Nucleus accumbens (tissue), 56 donors: Measurements from ENCODE around the gene PEX10.
"Not testable (repeated sequence)": the region's sequence is repeated elsewhere in the genome, so short reads cannot be mapped to it uniquely, and the experiment has no call there.

Experiments used
- DNase-seq, 56 donors: peaks; one replicate each; lab custom pipeline; 2025; lab: John Stamatoyannopoulos, UW

Gene PEX10

DNA sequence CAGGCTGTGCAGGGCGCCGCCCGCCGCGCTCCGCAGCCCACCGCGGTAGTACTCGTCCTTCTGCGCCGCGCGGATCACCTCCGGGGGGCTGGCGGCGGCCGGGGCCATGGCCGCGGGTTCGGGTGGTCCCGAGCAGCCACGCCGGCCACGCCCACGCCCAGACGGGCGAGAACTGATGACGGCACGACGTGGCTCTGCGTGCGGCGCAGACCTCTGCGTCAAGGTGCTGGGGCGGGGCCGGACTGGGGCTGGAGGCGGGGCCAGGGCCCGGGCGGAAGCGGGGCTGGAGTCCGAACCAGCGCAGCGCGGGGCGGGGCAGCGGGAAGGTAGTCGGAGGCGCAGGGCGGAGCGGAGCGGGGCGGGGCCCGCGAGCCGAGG, at the start of gene PEX10:
TSS of gene PEX10 (minus strand) at position 170 of the 378 bp plus-strand sequence. CDS start at position 108, 62 bp downstream.
- peak; percentile 56 to 97 (median 90) for DNase-seq

DNA sequence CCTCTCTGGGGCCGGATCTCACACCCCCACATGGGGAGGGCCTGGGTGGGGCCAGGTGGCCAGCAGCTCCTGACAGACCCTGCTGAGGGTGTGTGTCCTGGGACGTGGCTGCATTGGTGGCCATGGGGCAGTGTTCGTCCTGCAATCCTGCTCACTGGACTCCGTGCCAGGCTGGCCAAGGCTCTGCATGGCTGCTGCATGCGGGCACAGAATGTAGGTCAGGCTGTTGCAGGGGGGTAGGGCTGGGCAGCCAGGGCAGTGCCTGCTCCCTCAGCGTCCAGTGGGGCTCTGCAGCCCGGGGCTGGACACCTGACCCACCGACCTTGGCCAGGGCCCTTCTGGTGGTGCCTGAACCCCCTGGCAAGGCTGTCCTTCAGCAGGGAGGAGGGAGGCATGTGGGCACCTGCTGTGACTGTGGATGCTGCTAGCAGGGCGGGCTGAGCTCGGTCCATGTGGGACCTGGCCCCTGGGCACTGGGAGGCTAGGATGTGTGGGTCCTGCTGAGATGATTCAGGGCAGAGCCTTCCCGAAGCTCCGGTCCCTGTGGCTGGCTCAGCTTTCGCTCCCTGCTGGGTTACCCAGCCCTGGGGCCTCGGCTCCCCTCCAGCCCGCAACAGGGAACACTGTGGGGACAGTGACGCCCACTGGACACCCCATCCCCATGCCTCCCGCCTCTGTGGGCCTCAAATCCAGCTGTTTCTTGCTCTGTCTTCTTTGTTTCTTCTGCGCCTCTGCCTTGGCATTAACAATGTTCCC, 48.8 kb upstream of the PEX10 start:
- peak in 2 of 56 donors; percentile 11 to 16 for DNase-seq

DNA sequence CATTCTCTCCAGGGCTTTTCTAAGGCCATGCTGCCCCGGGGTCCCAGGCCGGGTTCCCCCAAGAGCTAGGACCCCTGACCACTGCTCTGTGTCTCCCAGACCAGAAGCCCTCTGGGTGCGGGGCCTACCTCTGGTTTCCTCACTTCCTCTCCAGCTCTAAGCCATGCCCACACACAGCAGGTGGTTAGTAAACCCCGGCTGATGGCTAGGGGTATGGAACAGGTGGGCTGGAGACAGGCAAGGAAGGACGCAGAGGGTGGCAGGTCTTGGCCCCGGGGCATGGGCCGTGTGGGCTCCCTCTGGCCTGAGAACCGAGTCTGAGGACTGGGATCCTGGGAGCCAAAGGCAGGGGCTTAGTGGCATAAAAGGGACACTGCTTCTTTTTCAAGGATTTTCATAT, 47.8 kb upstream of the PEX10 start:
- DNase-seq = no peak

DNA sequence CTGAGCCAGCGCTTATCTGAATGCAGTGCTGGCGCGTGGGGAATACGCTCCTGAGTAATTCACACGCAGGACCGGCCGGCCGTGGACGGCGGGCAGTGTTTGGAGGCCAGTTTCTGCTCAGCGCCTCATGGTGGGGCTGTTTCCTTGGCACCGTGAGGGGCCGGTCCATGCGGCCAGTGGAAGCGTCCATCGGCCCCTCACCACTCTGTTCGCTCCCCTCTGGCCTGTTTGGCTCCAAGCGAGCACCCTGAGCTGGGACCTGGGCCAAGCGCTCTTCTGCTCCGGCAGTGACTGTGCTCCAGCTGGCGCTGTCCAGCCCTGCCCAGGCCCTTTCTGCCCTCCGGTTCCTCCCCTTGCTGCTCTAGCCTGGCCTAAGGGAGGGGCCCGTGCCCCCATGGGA, 47.4 kb upstream of the PEX10 start:
- peak in 53 of 56 donors; percentile 21 to 85 (median 65) for DNase-seq

DNA sequence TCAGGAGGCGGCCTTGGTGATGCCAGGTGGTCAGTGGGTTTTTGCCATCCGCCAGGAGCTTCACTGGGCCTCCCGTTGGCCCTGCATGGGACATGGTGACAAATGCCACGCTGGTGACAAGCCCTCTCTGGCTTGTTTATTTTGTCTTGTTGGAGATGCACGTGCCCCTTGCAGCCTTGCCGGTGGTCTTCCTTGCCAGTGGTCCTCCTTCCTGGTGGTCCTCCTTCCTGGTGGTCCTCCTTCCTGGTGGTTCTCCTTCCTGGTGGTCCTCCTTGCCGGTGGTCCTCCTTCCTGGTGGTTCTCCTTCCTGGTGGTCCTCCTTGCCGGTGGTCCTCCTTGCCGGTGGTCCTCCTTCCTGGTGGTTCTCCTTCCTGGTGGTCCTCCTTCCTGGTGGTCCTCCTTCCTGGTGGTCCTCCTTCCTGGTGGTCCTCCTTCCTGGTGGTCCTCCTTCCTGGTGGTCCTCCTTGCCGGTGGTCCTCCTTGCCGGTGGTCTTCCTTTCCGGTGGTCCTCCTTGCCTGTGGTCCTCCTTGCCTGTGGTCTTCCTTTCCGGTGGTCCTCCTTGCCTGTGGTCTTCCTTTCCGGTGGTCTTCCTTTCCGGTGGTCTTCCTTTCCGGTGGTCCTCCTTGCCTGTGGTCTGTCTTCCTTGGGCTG, 46.9 kb upstream of the PEX10 start:
- not testable (repeated sequence) for DNase-seq

DNA sequence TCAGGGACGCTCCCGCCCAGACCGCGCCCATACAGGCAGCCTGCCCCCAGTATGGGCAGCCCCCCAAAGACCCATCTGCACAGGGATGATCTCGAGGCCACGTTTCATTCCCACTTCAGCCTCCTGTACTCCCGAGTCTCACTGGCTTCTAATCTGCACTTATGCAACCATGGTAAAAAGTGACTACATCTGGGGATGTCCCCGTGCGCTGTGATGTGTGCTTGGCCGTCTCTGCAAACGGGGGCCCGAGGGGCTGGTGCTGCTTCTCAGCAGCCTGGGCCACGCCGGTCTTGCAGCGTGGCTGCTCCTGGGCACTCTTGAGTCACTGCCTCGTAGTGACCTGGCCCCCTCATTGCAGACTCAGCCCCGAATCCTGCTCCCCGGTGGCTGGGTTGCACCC, 46.3 kb upstream of the PEX10 start:
- DNase-seq = no peak

DNA sequence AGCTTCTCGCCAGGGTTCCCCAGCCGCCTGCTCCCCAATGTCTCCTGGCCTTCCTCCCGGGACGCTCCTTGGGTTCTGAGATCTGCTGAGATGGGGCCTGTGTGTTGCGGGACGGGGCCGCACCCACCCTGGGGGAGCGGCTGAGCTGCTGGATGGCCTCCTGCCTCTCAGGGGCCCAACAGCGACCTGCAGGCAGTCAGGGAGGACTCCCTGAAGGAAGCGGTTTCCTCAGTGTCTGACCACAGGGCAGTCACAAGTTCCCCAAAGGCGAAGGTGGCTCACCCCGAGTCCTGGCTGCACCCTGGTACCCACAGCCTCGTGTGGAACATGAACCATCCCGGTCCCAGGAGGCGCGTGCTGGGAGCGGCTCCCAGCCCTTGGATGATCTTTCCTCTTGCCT, 45.1 kb upstream of the PEX10 start:
- DNase-seq = no peak

DNA sequence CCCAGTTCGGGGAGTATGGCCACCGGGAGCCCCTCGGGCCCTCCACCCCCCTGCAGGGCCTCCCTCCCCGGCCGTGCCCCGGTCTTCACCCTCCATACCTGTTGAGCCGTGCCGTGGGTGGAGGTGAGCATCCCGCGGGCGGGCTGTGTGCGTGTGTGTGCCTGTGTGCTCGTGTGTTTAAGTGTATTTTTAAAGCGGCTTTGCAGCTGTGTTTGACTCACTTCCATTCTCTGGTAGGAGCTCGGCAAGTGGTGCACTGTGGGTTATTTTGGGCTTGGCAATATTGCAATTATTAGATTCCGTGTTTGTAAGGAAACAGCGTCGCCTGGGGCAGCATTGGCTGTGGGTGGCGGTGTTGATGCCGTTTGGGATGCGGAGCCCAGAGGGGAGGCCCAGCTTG, 43.4 kb upstream of the PEX10 start:
- peak in 20 of 56 donors; percentile 13 to 67 (median 43) for DNase-seq

DNA sequence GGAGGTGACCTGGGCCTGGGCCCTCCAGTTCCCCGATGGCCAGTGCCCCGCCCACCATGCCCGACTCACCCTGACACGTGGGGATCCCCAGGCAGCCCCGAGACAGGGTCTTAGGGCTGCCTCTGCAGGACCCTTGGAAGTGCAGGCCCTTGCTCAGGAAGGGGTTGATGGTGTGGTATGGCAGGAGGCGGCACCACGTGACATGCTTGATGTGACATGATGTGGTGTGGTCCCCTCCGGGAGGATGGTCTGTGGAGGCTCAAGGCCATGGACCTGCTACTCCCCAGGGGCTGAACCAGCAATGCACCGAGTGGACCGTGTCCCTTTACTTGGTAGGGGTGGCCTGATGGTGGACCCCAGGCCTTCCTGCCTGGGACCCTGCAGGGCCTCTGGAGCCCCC, 41.9 kb upstream of the PEX10 start:
- DNase-seq = no peak

DNA sequence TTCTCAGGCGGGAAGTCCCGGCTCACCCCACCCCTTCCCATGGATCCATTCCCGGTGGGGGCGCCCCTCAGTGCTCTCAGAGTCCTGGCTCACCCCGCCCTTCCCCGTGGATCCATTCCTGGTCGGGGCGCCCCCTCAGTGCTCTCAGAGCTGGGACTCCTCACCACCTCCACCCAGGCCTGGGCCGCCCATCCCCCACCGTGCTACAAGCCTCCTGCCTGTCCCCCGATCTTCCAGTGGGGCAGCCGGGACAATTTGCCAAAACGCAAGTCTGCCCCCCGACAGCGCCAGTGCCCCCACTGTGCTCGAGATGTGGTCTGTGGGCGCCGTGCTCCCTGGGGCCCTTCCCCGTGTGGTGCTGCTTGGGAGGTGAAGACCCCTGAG, 40.6 kb upstream of the PEX10 start:
- peak in 2 of 56 donors; percentile 67 to 73 for DNase-seq

DNA sequence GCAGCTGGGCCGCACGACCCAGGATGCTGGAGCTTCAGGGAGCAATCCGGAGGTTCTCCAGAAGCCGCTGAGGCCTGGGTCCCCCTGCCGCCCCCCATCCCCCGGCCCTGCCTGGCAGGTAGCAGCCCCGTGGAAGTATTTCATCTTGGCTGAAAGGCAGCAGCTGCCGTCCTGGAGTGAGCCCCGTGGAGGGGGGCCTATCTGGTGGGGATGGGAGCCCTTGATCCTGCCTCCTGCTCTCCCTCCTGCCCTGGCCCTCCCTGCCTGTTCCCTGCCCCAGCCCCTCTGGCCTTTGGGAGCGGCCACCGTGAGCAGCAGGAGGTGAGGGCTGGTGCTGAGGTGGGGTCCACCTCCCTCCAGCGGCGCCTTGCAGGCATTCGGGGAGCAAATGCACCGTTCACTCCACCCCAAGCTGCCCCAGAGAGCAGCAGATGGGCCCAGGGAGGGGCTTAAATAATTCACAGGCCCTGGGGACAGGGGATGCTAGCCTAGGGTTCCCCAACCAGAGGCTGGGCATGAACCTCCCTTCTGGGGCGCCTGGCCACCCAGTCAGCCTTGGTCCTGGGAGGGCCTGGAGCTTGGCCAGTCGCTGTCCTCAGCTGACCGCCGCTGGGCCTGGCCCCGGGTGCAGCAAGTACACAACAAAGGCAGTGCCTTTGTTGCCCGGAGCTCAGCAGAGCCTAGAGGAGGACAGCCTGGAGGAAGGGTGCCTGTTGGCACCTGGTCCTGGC, 40.0 kb upstream of the PEX10 start:
- peak in 47 of 56 donors; percentile 13 to 89 (median 63) for DNase-seq

DNA sequence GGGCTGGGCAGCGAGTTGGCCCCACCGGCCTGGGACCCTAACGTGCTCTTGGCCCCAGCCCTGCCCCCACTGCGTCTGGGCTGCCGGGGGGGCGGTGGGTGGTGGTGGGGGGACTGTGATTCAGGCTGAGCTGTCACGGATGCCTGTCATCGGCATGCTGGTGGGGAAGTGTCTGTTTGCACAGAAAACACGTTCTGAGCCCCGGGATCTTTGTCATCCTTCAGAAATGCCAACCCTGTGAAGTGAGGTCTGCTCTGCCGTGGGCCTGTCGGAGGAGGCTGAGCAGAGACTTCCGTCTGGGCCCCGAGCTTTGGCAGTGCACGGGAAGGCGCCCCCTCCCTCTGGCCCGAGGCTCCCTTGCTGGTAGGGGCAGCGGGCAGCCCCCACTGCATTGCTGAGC, 39.4 kb upstream of the PEX10 start:
- DNase-seq = peak in 11 of 56 donors; percentile 11 to 49 (median 37)

DNA sequence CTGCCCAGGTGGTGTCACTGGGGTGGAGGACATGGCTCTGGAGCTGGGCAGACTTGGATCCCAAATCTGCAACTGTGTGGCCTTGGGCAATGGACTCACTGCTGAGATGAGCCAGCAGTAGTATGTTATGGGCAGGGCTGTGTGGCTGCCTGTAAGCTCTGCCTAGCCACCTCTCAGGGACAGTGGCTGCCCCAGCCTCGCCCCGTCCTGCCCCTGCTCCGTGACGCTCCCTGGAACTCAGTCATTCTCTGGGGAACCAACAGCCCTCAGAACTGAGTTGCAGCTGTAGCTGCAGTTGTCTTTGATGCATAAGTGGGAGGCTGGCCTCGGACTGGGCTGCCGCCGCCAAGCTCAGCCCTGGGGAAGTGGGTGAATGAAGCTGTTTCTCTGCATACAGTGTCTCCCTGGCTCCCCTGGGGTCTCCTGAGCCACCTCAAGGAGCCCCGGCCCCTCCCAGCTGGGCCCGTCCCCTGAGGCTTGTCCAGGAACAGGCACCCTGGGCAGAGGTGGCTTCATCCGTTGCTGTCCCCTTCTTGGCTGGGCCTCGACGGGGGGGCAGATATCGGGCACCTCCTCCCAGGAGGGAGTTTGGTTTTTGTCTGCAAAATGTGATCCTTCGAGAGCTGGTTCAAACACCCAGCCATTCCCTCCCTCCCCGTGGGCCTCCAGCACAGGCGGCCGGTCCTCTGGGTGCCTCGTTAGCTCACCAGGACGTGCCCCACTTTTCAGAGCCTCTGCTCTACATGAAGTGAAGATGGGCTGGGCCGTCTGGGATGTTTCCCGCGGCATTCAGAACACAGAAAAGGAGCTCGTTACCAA, 37.5 kb upstream of the PEX10 start:
- peak in 24 of 56 donors; percentile 23 to 66 (median 40) for DNase-seq

DNA sequence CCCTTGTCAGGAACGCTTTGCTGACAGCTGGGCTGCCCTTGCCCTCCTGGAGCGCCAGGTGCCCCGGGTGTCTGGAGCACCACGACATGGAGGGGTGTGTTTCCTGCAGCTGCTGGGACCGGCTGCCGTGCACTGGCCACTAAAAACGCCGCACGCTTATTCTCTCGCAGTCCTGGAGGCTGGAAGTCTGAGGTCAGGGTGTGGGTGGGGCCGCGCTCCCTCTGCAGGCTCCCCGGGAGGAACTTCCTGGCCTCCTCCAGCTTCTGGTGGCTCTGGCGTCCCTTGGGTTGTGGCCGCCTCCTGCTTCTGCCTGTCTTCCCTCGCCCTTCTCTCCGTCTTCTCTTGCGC, 35.7 kb upstream of the PEX10 start:
- DNase-seq = no peak

DNA sequence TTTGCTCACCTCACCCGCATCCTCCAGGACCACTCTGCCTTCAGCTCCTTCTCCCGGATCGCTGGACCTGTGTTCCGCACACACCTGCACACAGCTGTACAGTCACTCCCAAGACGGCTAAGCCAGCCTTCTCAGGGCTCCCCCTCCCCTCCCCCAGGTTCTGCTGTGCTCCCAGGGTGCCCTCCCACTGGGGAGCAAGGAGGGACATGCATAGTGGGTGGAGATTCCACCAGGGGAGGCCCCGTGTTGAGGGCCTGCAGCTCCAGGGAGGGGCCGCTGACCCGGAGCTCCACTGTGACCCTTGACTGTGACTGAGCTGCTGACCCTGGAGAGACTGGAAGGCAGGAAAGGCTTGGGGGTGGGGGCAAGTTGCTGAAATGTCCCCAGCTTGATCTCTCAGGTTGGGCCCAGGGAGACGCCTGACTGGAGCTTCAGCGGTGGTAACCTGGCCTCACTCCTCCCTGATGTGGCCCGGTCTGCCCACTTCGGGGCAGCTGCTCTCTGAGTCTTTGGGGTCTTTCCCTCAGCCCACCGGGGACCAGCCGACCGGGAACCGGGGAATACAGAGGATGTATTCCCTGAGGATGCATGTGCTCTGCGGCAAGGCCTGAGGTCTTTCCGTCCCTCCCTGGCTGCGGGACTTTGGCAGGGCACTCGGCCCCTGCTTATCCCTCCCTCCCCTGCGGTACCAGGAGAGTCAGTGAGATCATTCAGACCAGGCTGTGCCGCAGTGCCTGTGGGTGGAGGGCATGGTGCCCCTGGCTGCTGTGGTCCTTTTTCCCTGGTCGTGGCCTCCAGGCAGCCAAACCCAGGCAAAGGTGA, 35.1 kb upstream of the PEX10 start:
- DNase-seq = peak in 5 of 56 donors; percentile 14 to 63 (median 48)

DNA sequence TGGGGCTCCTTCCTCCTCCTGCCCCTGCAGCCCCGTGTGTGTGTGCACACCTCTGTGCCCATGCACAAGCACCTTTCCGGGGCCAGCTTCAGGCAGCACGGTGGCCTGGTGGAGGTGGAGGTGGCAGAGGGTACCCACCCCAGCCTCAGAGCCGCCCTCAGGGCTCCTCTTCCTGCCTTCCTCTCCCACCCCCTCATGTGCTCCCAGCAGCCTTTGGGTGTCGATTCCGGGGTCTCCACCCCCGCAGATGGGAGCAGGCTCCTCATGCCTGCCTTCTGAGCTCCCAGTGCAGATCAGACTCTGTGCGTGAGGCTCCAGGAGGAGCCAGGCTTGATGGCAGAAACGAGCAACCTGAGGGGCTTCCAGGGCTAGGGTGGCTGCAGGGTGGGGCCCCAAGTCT, 34.5 kb upstream of the PEX10 start:
- peak in 34 of 56 donors; percentile 35 to 82 (median 55) for DNase-seq

DNA sequence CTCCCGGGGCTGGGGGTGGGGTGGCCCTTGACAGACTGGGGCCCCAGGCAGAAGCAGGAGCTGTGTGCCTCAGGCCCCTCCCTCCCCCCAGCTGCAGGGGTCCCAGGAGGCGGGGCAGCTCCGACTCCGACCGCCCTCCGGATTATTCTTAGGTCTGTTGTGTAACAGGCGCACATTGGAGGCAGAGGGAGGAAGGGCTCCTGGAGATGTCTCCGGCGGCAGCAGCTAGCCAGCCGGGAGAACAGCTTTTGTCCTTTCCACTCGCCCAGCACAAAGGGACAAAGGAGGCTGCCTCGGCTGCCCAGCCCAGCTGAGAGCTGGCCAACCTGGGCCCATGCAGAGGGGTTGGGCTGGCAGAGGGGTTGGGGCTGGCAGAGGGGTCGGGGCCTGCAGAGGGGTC, 34.0 kb upstream of the PEX10 start:
- peak in 53 of 56 donors; percentile 21 to 86 (median 62) for DNase-seq

DNA sequence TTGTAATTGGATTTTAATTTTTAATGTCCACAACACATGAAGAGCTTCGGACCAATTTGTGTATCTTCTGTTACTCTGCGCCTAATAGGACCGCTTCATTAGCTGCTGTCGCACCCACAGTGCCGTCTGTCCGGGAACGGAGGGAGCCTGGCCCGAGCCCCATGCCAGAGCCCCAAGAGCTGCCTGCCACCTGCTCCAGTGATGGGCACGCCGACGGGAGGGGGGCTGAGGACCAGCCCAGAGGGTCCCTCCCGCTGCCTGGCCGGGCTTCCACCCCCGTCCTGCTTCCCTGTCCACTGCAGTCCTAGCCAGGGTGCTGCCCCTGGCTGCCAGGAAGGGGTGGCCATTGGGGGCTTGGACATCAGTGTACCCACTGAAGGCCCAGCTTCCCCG, 33.5 kb upstream of the PEX10 start:
- DNase-seq = peak in 8 of 56 donors; percentile 29 to 56 (median 48)

DNA sequence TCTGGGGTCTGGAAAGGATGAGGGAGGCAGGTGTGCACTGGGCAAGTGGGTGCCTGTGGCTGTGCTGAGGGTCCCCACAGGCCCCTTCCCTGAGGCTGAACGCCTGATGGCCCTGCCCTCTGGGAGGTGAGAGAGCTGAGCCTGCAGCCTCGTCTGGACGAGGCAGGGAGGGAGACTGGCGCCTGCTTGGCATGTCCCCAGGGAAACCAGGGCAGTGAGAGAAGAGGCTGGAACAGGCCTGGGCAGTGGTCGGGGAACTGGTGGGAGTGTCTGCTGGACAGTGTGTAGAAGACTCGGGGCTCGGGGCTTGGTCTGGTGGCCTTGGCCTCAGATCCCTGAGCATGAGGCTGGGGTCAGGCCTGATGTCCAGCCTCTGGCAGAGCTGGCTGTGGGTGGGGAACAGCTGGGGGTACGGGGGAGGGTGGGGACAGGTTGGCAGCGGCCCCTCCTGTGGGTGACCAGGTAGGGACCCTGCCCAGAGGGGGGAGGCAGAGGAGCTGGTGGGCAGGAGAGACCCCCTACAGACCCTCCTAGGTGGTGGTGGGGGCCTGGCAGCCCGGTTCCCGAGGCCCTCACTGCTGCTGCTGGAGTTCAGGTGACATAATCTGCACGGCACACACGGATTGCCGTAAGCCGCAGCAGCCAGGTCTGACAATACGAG, 32.9 kb upstream of the PEX10 start:
- peak in 3 of 56 donors; percentile 13 to 47 (median 39) for DNase-seq
